Upper lobe of right lung (tissue), 1 donor: Measurements from ENCODE around the gene HDAC10. TPM values are rescaled to one million over a fixed set of nuclear protein-coding genes. Genes with fewer than 3 reads are reported as not detected.

Experiments
- ATAC-seq: fragments of 200-7000 bp; cut with Tn5 transposase; one replicate; pipeline ENCODE4 v1.9.1; 2020; ENCODE audit warnings: mild to moderate bottlenecking, moderate library complexity
- DNase-seq: peaks from one replicate; pipeline ENCODE4 v3.0.0-alpha.2; 2020
- H3K27ac ChIP-seq: fragments of 200-600 bp; one replicate; pipeline ENCODE4 v1.8.0; 2022
- H3K27me3 ChIP-seq: fragments of 200-600 bp; one replicate; pipeline ENCODE4 v1.8.0; 2022; ENCODE audit warnings: mild to moderate bottlenecking
- H3K36me3 ChIP-seq: fragments of 200-600 bp; one replicate; pipeline ENCODE4 v1.8.0; 2022
- H3K4me1 ChIP-seq: fragments of 200-600 bp; one replicate; pipeline ENCODE4 v1.8.0; 2022
- H3K4me3 ChIP-seq: fragments of 200-600 bp; one replicate; pipeline ENCODE4 v1.8.0; 2022; ENCODE audit warnings: mild to moderate bottlenecking
- H3K9me3 ChIP-seq: fragments of 200-600 bp; one replicate; pipeline ENCODE4 v1.8.0; 2022
- intact Hi-C: fragments of 100-400 bp; cut with DNase I; formaldehyde crosslinking; loops from one replicate; pipeline ENCODE4 v1.11.0; 2022
- total RNA-seq: library from RNA; stranded (reverse); fragmentation: NEBNext Ultra II Directional; extraction: Animal tissue kit (Norgen Biotek cat#: 25700); gene quantifications from one replicate; pipeline ENCODE4 v1.2.1, GENCODE V29; 2021
- TF ChIP-seq, protein P1 (sequence below): fragments of 200-600 bp; IDR thresholded peaks from one replicate; pipeline ENCODE4 v1.8.0; 2022; ENCODE audit warnings: antibody characterized with exemption
- donor health status: DM: no; HTN: yes; CAD: no; lungs with severe emphysema.

The HDAC10 gene
- total RNA-seq, 1 donor from 2014 or later: 48.9 TPM

DNA sequence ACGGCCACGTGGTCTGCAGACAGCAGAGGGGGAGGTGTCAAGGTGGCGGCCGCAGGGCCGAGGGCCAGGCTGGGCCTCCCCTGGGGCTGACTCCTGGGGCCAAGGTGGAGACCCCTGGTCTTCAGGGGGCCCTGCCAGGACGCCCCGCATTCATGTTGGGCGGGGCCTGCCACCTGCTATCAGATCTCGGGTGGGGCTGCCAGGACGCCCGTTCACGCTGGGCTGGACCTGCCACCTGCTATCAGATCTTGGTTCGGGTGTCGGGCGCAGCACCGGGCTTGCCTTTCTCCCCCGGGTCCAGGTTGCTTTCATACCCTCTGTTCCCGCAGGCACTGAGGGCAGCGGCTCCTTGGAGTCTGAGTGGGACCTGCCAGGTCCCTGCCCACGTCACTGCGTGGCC lies 35.2 kb upstream of the HDAC10 start:
- no peak overlapping the region for H3K27ac ChIP-seq
- H3K9me3 ChIP-seq: no peaks in the 10 kb centered on the region
- no peak for ATAC-seq
- H3K27me3 ChIP-seq: no peaks in the 10 kb centered on the region
- no peak for DNase-seq
- intact Hi-C loops: no loop called here
- TF ChIP-seq, protein P1, sequence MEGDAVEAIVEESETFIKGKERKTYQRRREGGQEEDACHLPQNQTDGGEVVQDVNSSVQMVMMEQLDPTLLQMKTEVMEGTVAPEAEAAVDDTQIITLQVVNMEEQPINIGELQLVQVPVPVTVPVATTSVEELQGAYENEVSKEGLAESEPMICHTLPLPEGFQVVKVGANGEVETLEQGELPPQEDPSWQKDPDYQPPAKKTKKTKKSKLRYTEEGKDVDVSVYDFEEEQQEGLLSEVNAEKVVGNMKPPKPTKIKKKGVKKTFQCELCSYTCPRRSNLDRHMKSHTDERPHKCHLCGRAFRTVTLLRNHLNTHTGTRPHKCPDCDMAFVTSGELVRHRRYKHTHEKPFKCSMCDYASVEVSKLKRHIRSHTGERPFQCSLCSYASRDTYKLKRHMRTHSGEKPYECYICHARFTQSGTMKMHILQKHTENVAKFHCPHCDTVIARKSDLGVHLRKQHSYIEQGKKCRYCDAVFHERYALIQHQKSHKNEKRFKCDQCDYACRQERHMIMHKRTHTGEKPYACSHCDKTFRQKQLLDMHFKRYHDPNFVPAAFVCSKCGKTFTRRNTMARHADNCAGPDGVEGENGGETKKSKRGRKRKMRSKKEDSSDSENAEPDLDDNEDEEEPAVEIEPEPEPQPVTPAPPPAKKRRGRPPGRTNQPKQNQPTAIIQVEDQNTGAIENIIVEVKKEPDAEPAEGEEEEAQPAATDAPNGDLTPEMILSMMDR: no peak
- peaks cover 6% of the 10 kb centered on the region for H3K4me1 ChIP-seq
- peaks cover 89% of the 10 kb centered on the region for H3K36me3 ChIP-seq
- H3K4me3 ChIP-seq: no peak overlapping the region

DNA sequence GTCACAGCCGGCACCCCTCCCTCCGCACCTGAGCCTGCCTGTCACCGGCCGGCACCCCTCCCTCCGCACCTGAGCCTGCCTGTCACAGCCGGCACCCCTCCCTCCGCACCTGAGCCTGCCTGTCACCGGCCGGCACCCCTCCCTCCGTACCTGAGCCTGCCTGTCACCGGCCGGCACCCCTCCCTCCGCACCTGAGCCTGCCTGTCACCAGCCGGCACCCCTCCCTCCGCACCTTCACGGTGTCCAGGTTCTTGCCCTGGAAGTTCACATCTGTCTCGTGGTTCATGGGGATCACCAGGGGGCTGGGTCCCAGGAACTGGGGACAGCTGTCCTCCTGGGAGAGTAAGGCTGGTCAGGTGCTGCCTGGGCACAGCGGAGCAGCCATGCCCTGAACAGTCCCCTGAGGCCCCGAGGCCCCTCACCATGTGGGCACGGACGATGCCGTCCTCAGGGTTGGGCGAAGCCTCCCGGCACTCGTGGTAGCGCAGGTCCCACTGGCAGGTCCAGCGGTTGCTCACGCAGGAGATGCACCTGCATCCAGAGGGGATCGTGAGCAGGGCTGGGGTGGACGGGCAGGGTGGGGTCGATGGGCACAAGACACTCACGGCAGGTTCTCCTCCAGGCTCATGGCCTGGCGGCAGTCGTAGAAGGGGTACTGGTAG lies 34.6 kb upstream of the HDAC10 start:
- intact Hi-C loops: no loop called here

GRCh38 chr22:50284479-50284878 lies 33.4 kb upstream of the HDAC10 start:
- Histone ChIP-seq H3K27ac (peak overlapping the region; percentile 3), H3K4me3 (no peak overlapping the region), H3K4me1 (no peaks in the 10 kb centered on the region), H3K36me3 (peaks cover 92% of the 10 kb centered on the region), H3K9me3 (no peaks in the 10 kb centered on the region), H3K27me3 (no peaks in the 10 kb centered on the region)
- TF ChIP-seq, protein P1: no peak
- DNase-seq (no peak), ATAC-seq (no peak)
- intact Hi-C loops: no loop called here

More for the DNA sequence above, 34.6 kb upstream of the HDAC10 start:
- Histone ChIP-seq H3K27ac (no peak overlapping the region), H3K4me1 (peaks cover 1% of the 10 kb centered on the region), H3K4me3 (no peak overlapping the region), H3K27me3 (no peaks in the 10 kb centered on the region), H3K36me3 (peaks cover 92% of the 10 kb centered on the region), H3K9me3 (no peaks in the 10 kb centered on the region)
- DNase-seq: no peak
- TF ChIP-seq, protein P1: no peak
- ATAC-seq: no peak

GRCh38 chr22:50283821-50284220 lies 32.8 kb upstream of the HDAC10 start:
- Histone ChIP-seq H3K27me3 (no peaks in the 10 kb centered on the region), H3K27ac (no peak overlapping the region), H3K36me3 (peaks cover 92% of the 10 kb centered on the region), H3K9me3 (no peaks in the 10 kb centered on the region), H3K4me1 (no peaks in the 10 kb centered on the region), H3K4me3 (no peak overlapping the region)
- ATAC-seq (no peak), DNase-seq (no peak)
- TF ChIP-seq, protein P1: no peak
- intact Hi-C loops: no loop called here

- TF ChIP-seq, protein P1: no peak
- peaks cover 92% of the 10 kb centered on the region for H3K36me3 ChIP-seq
- intact Hi-C loops: no loop called here
- H3K4me1 ChIP-seq: no peaks in the 10 kb centered on the region
- H3K9me3 ChIP-seq: no peaks in the 10 kb centered on the region
- H3K27ac ChIP-seq: peak overlapping the region; percentile 65
- no peak overlapping the region for H3K4me3 ChIP-seq
- no peaks in the 10 kb centered on the region for H3K27me3 ChIP-seq
- DNase-seq: peak; percentile 91
- peak; percentile 87 for ATAC-seq
These were observed 31.5 kb upstream of the HDAC10 start for GRCh38 chr22:50282361-50283155.
